Measurements from ENCODE around the gene SF3A2.

The SF3A2 gene

GRCh38 chr19:2242816-2243215 is 6.2 kb downstream of the SF3A2 start:
- TF ChIP-seq RAD21 (IDR thresholded peaks at IDR 0.05; ENCODE audit: low read depth): no peak
- TF ChIP-seq TCF12 (IDR thresholded peaks at IDR 0.05; ENCODE audit: low read depth): no peak
- TF ChIP-seq MAX (IDR thresholded peaks at IDR 0.05): no peak
- no peak for TF ChIP-seq ZBTB7A (IDR thresholded peaks at IDR 0.05; ENCODE audit: low read depth)
- TF ChIP-seq TAF1 (IDR thresholded peaks at IDR 0.05; ENCODE audit: low read depth): no peak
- TF ChIP-seq USF1 (IDR thresholded peaks at IDR 0.05): no peak
- no peak for TF ChIP-seq EGR1 (IDR thresholded peaks at IDR 0.05)
- no peak for TF ChIP-seq CREB1 (IDR thresholded peaks at IDR 0.05; ENCODE audit: low read depth)
- TF ChIP-seq NFIC (IDR thresholded peaks at IDR 0.05): no peak
- TF ChIP-seq EP300 (IDR thresholded peaks at IDR 0.05; ENCODE audit: borderline replicate concordance): no peak
- no peak for TF ChIP-seq FOXM1 (IDR thresholded peaks at IDR 0.05; ENCODE audit: borderline replicate concordance, low read depth)
- no peak for TF ChIP-seq TEAD4 (IDR thresholded peaks at IDR 0.05)
- no peak for TF ChIP-seq REST (IDR thresholded peaks at IDR 0.05; ENCODE audit: low read depth)
- no peak for TF ChIP-seq YY1 (IDR thresholded peaks at IDR 0.05; ENCODE audit: low read depth)
- no peak for TF ChIP-seq CEBPB (IDR thresholded peaks at IDR 0.05)

DNA sequence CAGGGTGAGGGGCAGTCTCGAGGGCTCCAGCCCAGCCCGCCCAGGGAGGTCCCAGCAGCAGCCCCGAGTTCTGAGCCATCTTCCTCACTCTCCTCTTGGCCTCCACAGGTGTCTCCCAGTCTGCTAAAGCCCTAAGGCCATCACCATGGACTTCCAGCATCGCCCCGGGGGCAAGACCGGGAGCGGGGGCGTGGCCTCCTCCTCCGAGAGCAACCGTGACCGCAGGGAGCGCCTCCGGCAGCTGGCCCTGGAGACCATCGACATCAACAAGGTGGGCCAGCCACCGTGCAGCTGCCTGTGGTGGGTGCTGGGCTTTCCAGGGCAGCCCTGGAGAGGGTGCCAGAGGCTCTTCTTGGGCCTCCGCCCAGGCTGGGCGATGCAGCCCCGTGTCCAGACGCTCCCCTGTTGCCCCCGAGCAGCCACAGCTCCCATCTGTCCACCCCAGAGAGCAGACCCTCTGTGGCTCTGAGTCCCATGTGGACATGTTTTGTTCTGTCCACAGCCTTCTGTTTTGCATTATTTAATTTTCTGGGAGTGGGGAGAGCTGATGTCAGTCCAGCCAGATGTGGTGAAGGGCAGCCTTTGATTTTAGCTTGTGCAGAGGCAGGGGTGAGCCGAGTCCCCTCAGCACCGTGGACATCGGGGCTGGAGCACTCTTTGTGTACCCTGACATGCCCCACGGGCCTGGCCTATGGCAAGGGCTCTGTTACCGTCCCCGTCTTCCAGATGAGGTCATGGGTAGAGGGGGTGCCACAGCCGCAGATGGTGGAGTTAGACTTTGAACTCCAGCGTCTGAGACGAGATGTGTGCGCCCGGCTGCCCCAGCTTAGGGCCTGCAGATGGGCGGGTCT is 6.9 kb downstream of the SF3A2 start:
- no peak for TF ChIP-seq CEBPB (IDR thresholded peaks at IDR 0.05)
- no peak for TF ChIP-seq EP300 (IDR thresholded peaks at IDR 0.05; ENCODE audit: borderline replicate concordance)
- no peak for TF ChIP-seq EGR1 (IDR thresholded peaks at IDR 0.05)
- TF ChIP-seq MAX (IDR thresholded peaks at IDR 0.05): no peak
- no peak for TF ChIP-seq ZBTB7A (IDR thresholded peaks at IDR 0.05; ENCODE audit: low read depth)
- TF ChIP-seq YY1 (IDR thresholded peaks at IDR 0.05; ENCODE audit: low read depth): no peak
- TF ChIP-seq NFIC (IDR thresholded peaks at IDR 0.05): no peak
- no peak for TF ChIP-seq REST (IDR thresholded peaks at IDR 0.05; ENCODE audit: low read depth)

DNA sequence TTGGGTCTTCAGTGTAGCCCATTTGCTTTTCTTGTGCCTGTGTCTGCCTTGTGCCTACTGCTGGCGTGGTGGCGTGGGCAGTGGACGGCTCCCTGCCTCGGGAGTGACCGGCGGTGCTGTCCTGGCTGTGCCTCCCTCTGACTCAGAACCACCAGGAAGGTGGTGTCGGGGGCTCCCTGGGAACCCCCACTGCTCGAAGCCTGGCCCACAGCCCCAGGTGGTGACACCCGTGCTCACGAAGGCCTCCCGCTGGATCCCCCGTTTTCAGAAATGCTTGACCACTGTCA is 7.4 kb downstream of the SF3A2 start:
- TF ChIP-seq CEBPB (IDR thresholded peaks at IDR 0.05) (no peak), USF1 (IDR thresholded peaks at IDR 0.05) (no peak), TAF1 (IDR thresholded peaks at IDR 0.05; ENCODE audit: low read depth) (no peak), YY1 (IDR thresholded peaks at IDR 0.05; ENCODE audit: low read depth) (no peak), EP300 (IDR thresholded peaks at IDR 0.05; ENCODE audit: borderline replicate concordance) (no peak), EGR1 (IDR thresholded peaks at IDR 0.05) (no peak), TEAD4 (IDR thresholded peaks at IDR 0.05) (no peak), TCF12 (IDR thresholded peaks at IDR 0.05; ENCODE audit: low read depth) (no peak), RAD21 (IDR thresholded peaks at IDR 0.05; ENCODE audit: low read depth) (no peak), ZBTB7A (IDR thresholded peaks at IDR 0.05; ENCODE audit: low read depth) (no peak), REST (IDR thresholded peaks at IDR 0.05; ENCODE audit: low read depth) (no peak), FOXM1 (IDR thresholded peaks at IDR 0.05; ENCODE audit: borderline replicate concordance, low read depth) (no peak)

DNA sequence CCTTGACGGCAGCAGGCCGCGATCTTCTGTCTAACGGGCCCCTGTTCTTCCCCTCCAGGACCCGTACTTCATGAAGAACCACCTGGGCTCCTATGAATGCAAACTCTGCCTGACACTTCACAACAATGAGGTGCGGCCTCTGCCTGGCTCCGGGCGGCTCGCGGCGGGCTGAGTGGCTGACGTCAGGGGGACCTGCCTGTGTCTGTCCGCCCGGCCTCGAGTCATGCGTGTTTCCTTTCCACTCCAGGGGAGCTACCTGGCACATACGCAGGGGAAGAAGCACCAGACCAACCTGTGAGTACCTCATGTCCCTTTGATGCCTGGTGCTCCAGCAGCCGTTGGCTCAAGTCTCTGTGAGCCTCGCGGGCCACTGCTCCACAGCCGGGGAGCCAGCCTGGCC is 7.9 kb downstream of the SF3A2 start:
- TF ChIP-seq REST (IDR thresholded peaks at IDR 0.05; ENCODE audit: low read depth): no peak
- no peak for TF ChIP-seq NFIC (IDR thresholded peaks at IDR 0.05)
- no peak for TF ChIP-seq EP300 (IDR thresholded peaks at IDR 0.05; ENCODE audit: borderline replicate concordance)
- no peak for TF ChIP-seq USF1 (IDR thresholded peaks at IDR 0.05)
- no peak for TF ChIP-seq FOXM1 (IDR thresholded peaks at IDR 0.05; ENCODE audit: borderline replicate concordance, low read depth)
- TF ChIP-seq CEBPB (IDR thresholded peaks at IDR 0.05): no peak
- TF ChIP-seq MAX (IDR thresholded peaks at IDR 0.05): no peak

Data from Ishikawa (cell line).